ENCODE results near the gene PKDCC.

PKDCC gene

GRCh38 chr2:42055573-42056514 is 8.0 kb downstream of the PKDCC start:
- H3K4me3 ChIP-seq (ENCODE audit: low read depth in 1 of 2, low read length in 2 of 2) = peak overlapping the region; percentile 12 to 41
- H3K4me1 ChIP-seq (ENCODE audit: control insufficient read depth in 1 of 2, insufficient read depth in 2 of 2, low read length in 2 of 2) = peaks cover 88 to 90% of the 10 kb centered on the region in 2 donors
- no peaks in the 10 kb centered on the region for H3K9me3 ChIP-seq (ENCODE audit: control insufficient read depth in 1 of 2, low read length in 2 of 2)
- peak overlapping the region; percentile 75 for H3K27ac ChIP-seq (ENCODE audit: low read depth, low read length)
- H3K36me3 ChIP-seq (ENCODE audit: control insufficient read depth in 1 of 2, insufficient read depth in 2 of 2, low read length in 2 of 2) = peaks cover 18 to 28% of the 10 kb centered on the region in 2 donors
- H3K9ac ChIP-seq (ENCODE audit: low read depth in 1 of 2, low read length in 2 of 2) = peak overlapping the region; percentile 27 to 63
- no peaks in the 10 kb centered on the region for H3K27me3 ChIP-seq (ENCODE audit: control insufficient read depth in 1 of 2, insufficient read depth in 2 of 2, low read length in 2 of 2)

- H3K4me1 ChIP-seq (ENCODE audit: control insufficient read depth in 1 of 2, insufficient read depth in 2 of 2, low read length in 2 of 2) = peaks cover 84 to 91% of the 10 kb centered on the region in 2 donors
- peak overlapping the region in 1 of 2 donors; percentile 2 for H3K4me3 ChIP-seq (ENCODE audit: low read depth in 1 of 2, low read length in 2 of 2)
- peaks cover 18 to 28% of the 10 kb centered on the region in 2 donors for H3K36me3 ChIP-seq (ENCODE audit: control insufficient read depth in 1 of 2, insufficient read depth in 2 of 2, low read length in 2 of 2)
- no peaks in the 10 kb centered on the region for H3K9me3 ChIP-seq (ENCODE audit: control insufficient read depth in 1 of 2, low read length in 2 of 2)
- no peaks in the 10 kb centered on the region for H3K27me3 ChIP-seq (ENCODE audit: control insufficient read depth in 1 of 2, insufficient read depth in 2 of 2, low read length in 2 of 2)
- no peak overlapping the region for H3K27ac ChIP-seq (ENCODE audit: low read depth, low read length)
- H3K9ac ChIP-seq (ENCODE audit: low read depth in 1 of 2, low read length in 2 of 2) = no peak overlapping the region
Observed at GRCh38 chr2:42057159-42057901, 9.5 kb downstream of the PKDCC start.

GRCh38 chr2:42057902-42058450 is 10.2 kb downstream of the PKDCC start:
- Histone ChIP-seq H3K27ac (ENCODE audit: low read depth, low read length) (no peak overlapping the region), H3K4me1 (ENCODE audit: control insufficient read depth in 1 of 2, insufficient read depth in 2 of 2, low read length in 2 of 2) (peaks cover 84 to 87% of the 10 kb centered on the region in 2 donors), H3K4me3 (ENCODE audit: low read depth in 1 of 2, low read length in 2 of 2) (no peak overlapping the region), H3K9ac (ENCODE audit: low read depth in 1 of 2, low read length in 2 of 2) (no peak overlapping the region), H3K9me3 (ENCODE audit: control insufficient read depth in 1 of 2, low read length in 2 of 2) (no peaks in the 10 kb centered on the region), H3K36me3 (ENCODE audit: control insufficient read depth in 1 of 2, insufficient read depth in 2 of 2, low read length in 2 of 2) (peaks cover 18 to 28% of the 10 kb centered on the region in 2 donors), H3K27me3 (ENCODE audit: control insufficient read depth in 1 of 2, insufficient read depth in 2 of 2, low read length in 2 of 2) (no peaks in the 10 kb centered on the region)

- Histone ChIP-seq H3K9ac (ENCODE audit: low read depth in 1 of 2, low read length in 2 of 2) (peak overlapping the region in 1 of 2 donors; percentile 9), H3K27ac (ENCODE audit: low read depth, low read length) (peak overlapping the region; percentile 24), H3K27me3 (ENCODE audit: control insufficient read depth in 1 of 2, insufficient read depth in 2 of 2, low read length in 2 of 2) (no peaks in the 10 kb centered on the region), H3K4me1 (ENCODE audit: control insufficient read depth in 1 of 2, insufficient read depth in 2 of 2, low read length in 2 of 2) (peaks cover 83 to 85% of the 10 kb centered on the region in 2 donors), H3K4me3 (ENCODE audit: low read depth in 1 of 2, low read length in 2 of 2) (no peak overlapping the region), H3K9me3 (ENCODE audit: control insufficient read depth in 1 of 2, low read length in 2 of 2) (no peaks in the 10 kb centered on the region), H3K36me3 (ENCODE audit: control insufficient read depth in 1 of 2, insufficient read depth in 2 of 2, low read length in 2 of 2) (peaks cover 18 to 23% of the 10 kb centered on the region in 2 donors)
Observed at GRCh38 chr2:42059261-42059898, 11.6 kb downstream of the PKDCC start.

GRCh38 chr2:42060028-42060427 is 12.2 kb downstream of the PKDCC start:
- H3K27ac ChIP-seq (ENCODE audit: low read depth, low read length) = peak overlapping the region; percentile 50
- H3K36me3 ChIP-seq (ENCODE audit: control insufficient read depth in 1 of 2, insufficient read depth in 2 of 2, low read length in 2 of 2) = peaks cover 18 to 23% of the 10 kb centered on the region in 2 donors
- H3K4me3 ChIP-seq (ENCODE audit: low read depth in 1 of 2, low read length in 2 of 2) = no peak overlapping the region
- no peaks in the 10 kb centered on the region for H3K9me3 ChIP-seq (ENCODE audit: control insufficient read depth in 1 of 2, low read length in 2 of 2)
- peaks cover 83 to 85% of the 10 kb centered on the region in 2 donors for H3K4me1 ChIP-seq (ENCODE audit: control insufficient read depth in 1 of 2, insufficient read depth in 2 of 2, low read length in 2 of 2)
- peak overlapping the region in 1 of 2 donors; percentile 10 for H3K9ac ChIP-seq (ENCODE audit: low read depth in 1 of 2, low read length in 2 of 2)
- H3K27me3 ChIP-seq (ENCODE audit: control insufficient read depth in 1 of 2, insufficient read depth in 2 of 2, low read length in 2 of 2) = no peaks in the 10 kb centered on the region

GRCh38 chr2:42060718-42061619 is 13.1 kb downstream of the PKDCC start:
- H3K27me3 ChIP-seq (ENCODE audit: control insufficient read depth in 1 of 2, insufficient read depth in 2 of 2, low read length in 2 of 2) = no peaks in the 10 kb centered on the region
- H3K4me3 ChIP-seq (ENCODE audit: low read depth in 1 of 2, low read length in 2 of 2) = peak overlapping the region; percentile 12 to 28
- no peaks in the 10 kb centered on the region for H3K9me3 ChIP-seq (ENCODE audit: control insufficient read depth in 1 of 2, low read length in 2 of 2)
- H3K27ac ChIP-seq (ENCODE audit: low read depth, low read length) = peak overlapping the region; percentile 50
- peak overlapping the region; percentile 10 to 26 for H3K9ac ChIP-seq (ENCODE audit: low read depth in 1 of 2, low read length in 2 of 2)
- H3K36me3 ChIP-seq (ENCODE audit: control insufficient read depth in 1 of 2, insufficient read depth in 2 of 2, low read length in 2 of 2) = peaks cover 13 to 18% of the 10 kb centered on the region in 2 donors
- H3K4me1 ChIP-seq (ENCODE audit: control insufficient read depth in 1 of 2, insufficient read depth in 2 of 2, low read length in 2 of 2) = peaks cover 75 to 77% of the 10 kb centered on the region in 2 donors

- Histone ChIP-seq H3K9ac (ENCODE audit: low read depth in 1 of 2, low read length in 2 of 2) (peak overlapping the region in 1 of 2 donors; percentile 26), H3K27ac (ENCODE audit: low read depth, low read length) (peak overlapping the region; percentile 50), H3K9me3 (ENCODE audit: control insufficient read depth in 1 of 2, low read length in 2 of 2) (no peaks in the 10 kb centered on the region), H3K4me3 (ENCODE audit: low read depth in 1 of 2, low read length in 2 of 2) (no peak overlapping the region), H3K27me3 (ENCODE audit: control insufficient read depth in 1 of 2, insufficient read depth in 2 of 2, low read length in 2 of 2) (no peaks in the 10 kb centered on the region), H3K36me3 (ENCODE audit: control insufficient read depth in 1 of 2, insufficient read depth in 2 of 2, low read length in 2 of 2) (peaks cover 13 to 18% of the 10 kb centered on the region in 2 donors), H3K4me1 (ENCODE audit: control insufficient read depth in 1 of 2, insufficient read depth in 2 of 2, low read length in 2 of 2) (peaks cover 67 to 69% of the 10 kb centered on the region in 2 donors)
Observed at GRCh38 chr2:42061839-42062238, 14.0 kb downstream of the PKDCC start.

GRCh38 chr2:42063431-42064171 is 15.8 kb downstream of the PKDCC start:
- no peak overlapping the region for H3K27ac ChIP-seq (ENCODE audit: low read depth, low read length)
- peak overlapping the region in 1 of 2 donors; percentile 16 for H3K9ac ChIP-seq (ENCODE audit: low read depth in 1 of 2, low read length in 2 of 2)
- H3K9me3 ChIP-seq (ENCODE audit: control insufficient read depth in 1 of 2, low read length in 2 of 2) = no peaks in the 10 kb centered on the region
- no peaks in the 10 kb centered on the region for H3K27me3 ChIP-seq (ENCODE audit: control insufficient read depth in 1 of 2, insufficient read depth in 2 of 2, low read length in 2 of 2)
- H3K36me3 ChIP-seq (ENCODE audit: control insufficient read depth in 1 of 2, insufficient read depth in 2 of 2, low read length in 2 of 2) = peaks cover 6 to 8% of the 10 kb centered on the region in 2 donors
- H3K4me3 ChIP-seq (ENCODE audit: low read depth in 1 of 2, low read length in 2 of 2) = peak overlapping the region in 1 of 2 donors; percentile 43
- peaks cover 58 to 66% of the 10 kb centered on the region in 2 donors for H3K4me1 ChIP-seq (ENCODE audit: control insufficient read depth in 1 of 2, insufficient read depth in 2 of 2, low read length in 2 of 2)

Data from duodenal mucosa (tissue), 2 donors.